Measurements from ENCODE around the gene KLHL5. TPM values are rescaled to one million over a fixed set of nuclear protein-coding genes. Genes with fewer than 3 reads are reported as not detected.
A peak's percentile ranks its signal among the peaks of the same experiment; 100 is the strongest.

KLHL5 gene, protein sequence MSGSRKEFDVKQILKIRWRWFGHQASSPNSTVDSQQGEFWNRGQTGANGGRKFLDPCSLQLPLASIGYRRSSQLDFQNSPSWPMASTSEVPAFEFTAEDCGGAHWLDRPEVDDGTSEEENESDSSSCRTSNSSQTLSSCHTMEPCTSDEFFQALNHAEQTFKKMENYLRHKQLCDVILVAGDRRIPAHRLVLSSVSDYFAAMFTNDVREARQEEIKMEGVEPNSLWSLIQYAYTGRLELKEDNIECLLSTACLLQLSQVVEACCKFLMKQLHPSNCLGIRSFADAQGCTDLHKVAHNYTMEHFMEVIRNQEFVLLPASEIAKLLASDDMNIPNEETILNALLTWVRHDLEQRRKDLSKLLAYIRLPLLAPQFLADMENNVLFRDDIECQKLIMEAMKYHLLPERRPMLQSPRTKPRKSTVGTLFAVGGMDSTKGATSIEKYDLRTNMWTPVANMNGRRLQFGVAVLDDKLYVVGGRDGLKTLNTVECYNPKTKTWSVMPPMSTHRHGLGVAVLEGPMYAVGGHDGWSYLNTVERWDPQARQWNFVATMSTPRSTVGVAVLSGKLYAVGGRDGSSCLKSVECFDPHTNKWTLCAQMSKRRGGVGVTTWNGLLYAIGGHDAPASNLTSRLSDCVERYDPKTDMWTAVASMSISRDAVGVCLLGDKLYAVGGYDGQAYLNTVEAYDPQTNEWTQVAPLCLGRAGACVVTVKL
- total RNA-seq (ENCODE audit: low replicate concordance) = 50.9 and 103 TPM in 2 replicates

DNA sequence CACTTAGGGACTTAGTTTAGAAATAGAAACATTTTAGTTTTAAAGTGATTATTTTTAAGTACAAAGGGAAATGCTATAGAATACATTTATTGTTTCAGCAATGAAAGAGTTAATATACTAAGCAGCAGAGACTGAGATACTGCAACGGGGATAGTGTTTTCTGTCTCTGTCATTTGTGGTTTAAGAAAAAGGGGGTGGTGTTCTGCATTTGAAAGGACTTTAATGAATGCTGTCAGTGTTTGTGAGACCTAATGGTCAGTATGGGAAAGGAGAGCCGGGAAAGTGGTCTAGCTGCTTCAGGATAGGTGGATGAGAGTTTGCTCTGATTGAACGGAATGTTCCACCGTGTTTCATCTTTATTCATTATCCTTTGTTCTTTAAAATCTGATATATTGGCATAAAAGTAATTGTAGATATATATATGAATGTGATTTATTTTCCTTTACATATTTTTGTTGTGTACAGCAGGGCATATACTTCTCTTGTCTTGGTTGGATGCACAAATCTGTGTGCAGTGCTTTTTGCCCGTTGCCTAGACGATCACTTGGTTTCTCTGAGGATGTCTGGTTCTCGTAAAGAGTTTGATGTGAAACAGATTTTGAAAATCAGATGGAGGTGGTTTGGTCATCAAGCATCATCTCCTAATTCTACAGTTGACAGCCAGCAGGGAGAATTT lies at the start of gene KLHL5:
KLHL5 (plus strand) TSS at position 139 of the 676 bp plus-strand sequence; CDS start at position 560, 421 bp downstream.
- TF ChIP-seq, protein P1, sequence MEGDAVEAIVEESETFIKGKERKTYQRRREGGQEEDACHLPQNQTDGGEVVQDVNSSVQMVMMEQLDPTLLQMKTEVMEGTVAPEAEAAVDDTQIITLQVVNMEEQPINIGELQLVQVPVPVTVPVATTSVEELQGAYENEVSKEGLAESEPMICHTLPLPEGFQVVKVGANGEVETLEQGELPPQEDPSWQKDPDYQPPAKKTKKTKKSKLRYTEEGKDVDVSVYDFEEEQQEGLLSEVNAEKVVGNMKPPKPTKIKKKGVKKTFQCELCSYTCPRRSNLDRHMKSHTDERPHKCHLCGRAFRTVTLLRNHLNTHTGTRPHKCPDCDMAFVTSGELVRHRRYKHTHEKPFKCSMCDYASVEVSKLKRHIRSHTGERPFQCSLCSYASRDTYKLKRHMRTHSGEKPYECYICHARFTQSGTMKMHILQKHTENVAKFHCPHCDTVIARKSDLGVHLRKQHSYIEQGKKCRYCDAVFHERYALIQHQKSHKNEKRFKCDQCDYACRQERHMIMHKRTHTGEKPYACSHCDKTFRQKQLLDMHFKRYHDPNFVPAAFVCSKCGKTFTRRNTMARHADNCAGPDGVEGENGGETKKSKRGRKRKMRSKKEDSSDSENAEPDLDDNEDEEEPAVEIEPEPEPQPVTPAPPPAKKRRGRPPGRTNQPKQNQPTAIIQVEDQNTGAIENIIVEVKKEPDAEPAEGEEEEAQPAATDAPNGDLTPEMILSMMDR (IDR thresholded peaks at IDR 0.05; ENCODE audit: insufficient read depth, low read length) = no peak
- no peak within 1 kb of the TSS for H3K4me3 ChIP-seq (ENCODE audit: low read depth, low read length)
- no peak for DNase-seq (ENCODE audit: low read depth)

DNA sequence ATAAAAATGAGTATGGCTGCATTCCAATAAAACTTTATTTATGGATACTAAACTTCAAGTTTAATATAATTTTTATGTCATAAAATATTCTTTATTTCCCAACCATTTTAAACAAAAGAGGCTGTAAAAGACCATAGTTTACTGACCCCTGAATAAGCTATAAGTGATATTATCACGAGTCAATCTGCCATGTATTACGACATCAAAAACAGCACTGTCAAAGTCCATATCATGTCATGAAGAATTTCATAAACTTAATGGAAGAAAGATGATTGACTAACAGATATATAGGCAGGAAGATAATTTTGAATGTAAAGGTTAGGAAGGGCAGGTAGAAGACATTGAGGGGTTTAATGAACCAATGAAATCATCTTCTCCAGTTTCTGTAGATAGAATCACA lies 48.0 kb upstream of the KLHL5 start:
- no peak for DNase-seq (ENCODE audit: low read depth)
- TF ChIP-seq, protein P1 (IDR thresholded peaks at IDR 0.05; ENCODE audit: insufficient read depth, low read length) = no peak
- H3K4me3 ChIP-seq (ENCODE audit: low read depth, low read length) = no peak overlapping the region

DNA sequence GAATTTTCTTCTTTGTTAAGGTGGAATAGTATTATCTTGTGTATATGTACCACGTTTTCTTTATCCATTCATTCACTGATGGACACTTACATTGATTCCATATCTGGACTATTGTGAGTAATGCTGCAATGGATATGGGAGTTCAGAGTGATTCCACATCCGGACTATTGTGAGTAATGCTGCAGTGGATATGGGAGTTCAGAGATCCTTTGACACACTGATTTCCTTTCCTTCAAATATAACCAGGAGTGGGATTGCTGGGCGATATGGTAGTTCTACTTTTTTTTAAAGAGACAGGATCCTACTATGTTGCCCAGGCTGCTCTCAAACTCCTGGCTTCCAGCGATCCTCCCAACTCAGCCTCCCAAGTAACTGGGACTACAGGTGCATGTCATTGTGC lies 41.9 kb upstream of the KLHL5 start:
- TF ChIP-seq, protein P1 (IDR thresholded peaks at IDR 0.05; ENCODE audit: insufficient read depth, low read length) = no peak
- no peak overlapping the region for H3K4me3 ChIP-seq (ENCODE audit: low read depth, low read length)
- DNase-seq (ENCODE audit: low read depth) = no peak

DNA sequence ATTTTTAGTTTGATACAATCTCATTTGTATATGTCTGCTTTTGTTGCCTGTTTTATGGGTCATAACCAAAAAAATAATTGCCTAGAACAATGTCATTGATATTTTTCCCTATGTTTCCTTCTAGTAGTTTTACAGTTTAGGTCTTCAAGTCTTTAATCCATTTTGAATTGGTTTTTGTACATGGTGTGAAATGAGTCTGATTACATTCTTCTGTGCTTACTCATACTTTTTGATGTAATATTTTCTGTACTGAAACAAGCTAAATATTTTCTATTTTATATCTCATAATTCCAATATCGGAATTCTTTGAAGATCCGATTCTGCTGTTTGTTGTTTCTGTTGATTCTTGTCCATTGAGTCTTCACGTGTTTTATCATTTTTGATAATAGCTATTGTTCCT lies 40.4 kb upstream of the KLHL5 start:
- DNase-seq (ENCODE audit: low read depth) = peak; percentile 18
- TF ChIP-seq, protein P1 (IDR thresholded peaks at IDR 0.05; ENCODE audit: insufficient read depth, low read length) = no peak
- no peak overlapping the region for H3K4me3 ChIP-seq (ENCODE audit: low read depth, low read length)

DNA sequence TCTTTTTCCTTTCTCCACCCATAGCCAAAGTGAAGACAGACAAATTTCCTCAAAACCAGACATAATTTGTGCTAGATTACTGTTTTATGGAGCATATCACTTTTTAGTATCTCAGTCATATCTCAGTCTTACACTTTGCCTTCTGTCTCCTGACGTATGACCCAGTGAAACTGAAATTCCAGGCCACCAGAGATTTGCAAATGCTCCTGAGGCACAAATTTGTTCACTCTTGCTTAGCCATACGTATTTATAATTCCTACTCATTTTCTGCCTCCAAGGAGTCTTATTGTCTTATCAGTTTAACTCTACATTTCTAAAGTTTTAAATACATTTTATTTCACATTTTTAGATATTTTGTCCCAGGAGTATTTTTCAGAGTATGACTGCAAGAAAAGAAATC lies 39.8 kb upstream of the KLHL5 start:
- TF ChIP-seq, protein P1 (IDR thresholded peaks at IDR 0.05; ENCODE audit: insufficient read depth, low read length) = no peak
- no peak for DNase-seq (ENCODE audit: low read depth)
- H3K4me3 ChIP-seq (ENCODE audit: low read depth, low read length) = no peak overlapping the region

DNA sequence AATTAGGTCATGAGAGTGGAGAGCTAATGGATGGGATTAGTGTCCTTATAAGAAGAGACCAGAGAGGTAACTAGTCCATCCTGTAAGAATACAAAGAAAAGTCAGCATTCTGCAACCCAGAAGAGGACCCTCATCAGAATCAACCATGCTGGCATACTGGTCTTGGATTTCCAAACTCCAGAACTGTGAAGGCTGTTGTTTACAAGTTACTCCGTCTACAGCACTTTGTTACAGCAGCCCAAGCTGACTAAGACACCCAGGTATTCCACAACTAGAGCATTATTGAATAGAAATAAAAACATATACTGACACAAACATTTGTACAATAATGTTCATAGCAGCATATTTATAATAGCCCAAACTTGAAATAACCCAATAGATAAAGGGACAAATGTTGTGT lies 39.0 kb upstream of the KLHL5 start:
- no peak overlapping the region for H3K4me3 ChIP-seq (ENCODE audit: low read depth, low read length)
- DNase-seq (ENCODE audit: low read depth) = no peak
- TF ChIP-seq, protein P1 (IDR thresholded peaks at IDR 0.05; ENCODE audit: insufficient read depth, low read length) = no peak
